CD4-positive, alpha-beta T cell (primary cell): ENCODE results near the gene TTYH3. TPM values are rescaled to one million over a fixed set of nuclear protein-coding genes. Genes with fewer than 3 reads are reported as not detected.

Experiments
- ATAC-seq: fragments of 200-7000 bp; cut with Tn5 transposase; one replicate; pipeline ENCODE4 v1.10.0; 2022; ENCODE audit warnings: mild to moderate bottlenecking; ENCODE audit not compliant: poor library complexity
- CTCF ChIA-PET: fragments of 350-600 bp; sonication (Branson Sonifier 250); formaldehyde crosslinking; loops from one replicate; lab custom pipeline; 2021; ENCODE audit warnings: antibody characterized with exemption, inconsistent platforms; lab: Charles Lee
- POLR2A ChIA-PET: fragments of 350-600 bp; sonication (Branson Sonifier 250); formaldehyde crosslinking; loops from one replicate; lab custom pipeline; 2021; ENCODE audit warnings: antibody characterized with exemption, inconsistent platforms; lab: Charles Lee
- DNase-seq, 14 experiments: peaks; one replicate each; pipeline ENCODE4 v3.0.0-alpha.2; 2013 to 2020; ENCODE audit warnings: mixed read lengths in 2 of 14
- H3K27ac ChIP-seq, 2 donors: one replicate each; pipeline versions ENCODE4 v1.5.1 to v1.7.0; 2013; ENCODE audit warnings: low read length in 2 of 2, low read depth in 1 of 2, mild to moderate bottlenecking in 1 of 2
- H3K27me3 ChIP-seq, 2 experiments: 1 replicate in 1 of 2; 2 replicates in 1 of 2; pipeline versions ENCODE4 v1.6.1 to v1.7.0; 2013; ENCODE audit warnings: low read length in 2 of 2, control low read depth in 1 of 2, mild to moderate bottlenecking in 1 of 2, moderate library complexity in 1 of 2; ENCODE audit not compliant: insufficient read depth in 2 of 2, control insufficient read depth in 1 of 2
- H3K36me3 ChIP-seq: one replicate; pipeline ENCODE4 v1.6.1; 2013; ENCODE audit warnings: low read length, control low read depth; ENCODE audit not compliant: insufficient read depth
- H3K4me1 ChIP-seq: one replicate; pipeline ENCODE4 v1.6.1; 2013; ENCODE audit warnings: low read length, control low read depth; ENCODE audit not compliant: insufficient read depth
- H3K4me3 ChIP-seq: one replicate; pipeline ENCODE4 v1.5.1; 2013; ENCODE audit warnings: mild to moderate bottlenecking, low read length, moderate library complexity
- H3K9me3 ChIP-seq, 2 experiments: 1 replicate in 1 of 2; 2 replicates in 1 of 2; pipeline versions ENCODE4 v1.6.1 to v1.7.0; 2013; ENCODE audit warnings: low read length in 2 of 2, mild to moderate bottlenecking in 2 of 2, control low read depth in 1 of 2, moderate library complexity in 1 of 2; ENCODE audit not compliant: control insufficient read depth in 1 of 2, insufficient read depth in 1 of 2
- H3K27ac Mint-ChIP-seq: one replicate; pipeline ENCODE4 v1.8.0; 2020; ENCODE audit warnings: mixed read lengths
- H3K27me3 Mint-ChIP-seq: one replicate; pipeline ENCODE4 v1.8.0; 2021; ENCODE audit warnings: mixed read lengths
- H3K36me3 Mint-ChIP-seq: one replicate; pipeline ENCODE4 v1.8.0; 2021; ENCODE audit warnings: low read depth, mixed read lengths
- H3K4me1 Mint-ChIP-seq: one replicate; pipeline ENCODE4 v1.8.0; 2021; ENCODE audit warnings: low read depth, mixed read lengths
- H3K4me3 Mint-ChIP-seq: one replicate; pipeline ENCODE4 v1.8.0; 2020; ENCODE audit warnings: mild to moderate bottlenecking, mixed read lengths
- H3K9me3 Mint-ChIP-seq: one replicate; pipeline ENCODE4 v1.8.0; 2020; ENCODE audit warnings: mixed read lengths
- intact Hi-C, 2 experiments: fragments of 100-400 bp; cut with DNase I in 1 of 2; cut with micrococcal nuclease in 1 of 2; formaldehyde crosslinking; loops; one replicate each; pipeline versions ENCODE4 v1.15.1 to v1.9.0; 2023 to 2025; cut with DNase I, micrococcal nuclease
- total RNA-seq, 174 experiments: library from RNA in 2 of 174; stranded (reverse) in 2 of 174; gene quantifications; one replicate each; pipeline ENCODE4 v1.2.3 and lab custom pipeline; 2021 to 2026
- TF ChIP-seq, protein P1 (sequence below): fragments of 200-600 bp; IDR thresholded peaks from one replicate; pipeline ENCODE4 v1.8.0; 2022; ENCODE audit warnings: antibody characterized with exemption, mild to moderate bottlenecking

The TTYH3 gene
- total RNA-seq, 2 experiments from 2014 or later, result 7.9 to 9.3 TPM

DNA sequence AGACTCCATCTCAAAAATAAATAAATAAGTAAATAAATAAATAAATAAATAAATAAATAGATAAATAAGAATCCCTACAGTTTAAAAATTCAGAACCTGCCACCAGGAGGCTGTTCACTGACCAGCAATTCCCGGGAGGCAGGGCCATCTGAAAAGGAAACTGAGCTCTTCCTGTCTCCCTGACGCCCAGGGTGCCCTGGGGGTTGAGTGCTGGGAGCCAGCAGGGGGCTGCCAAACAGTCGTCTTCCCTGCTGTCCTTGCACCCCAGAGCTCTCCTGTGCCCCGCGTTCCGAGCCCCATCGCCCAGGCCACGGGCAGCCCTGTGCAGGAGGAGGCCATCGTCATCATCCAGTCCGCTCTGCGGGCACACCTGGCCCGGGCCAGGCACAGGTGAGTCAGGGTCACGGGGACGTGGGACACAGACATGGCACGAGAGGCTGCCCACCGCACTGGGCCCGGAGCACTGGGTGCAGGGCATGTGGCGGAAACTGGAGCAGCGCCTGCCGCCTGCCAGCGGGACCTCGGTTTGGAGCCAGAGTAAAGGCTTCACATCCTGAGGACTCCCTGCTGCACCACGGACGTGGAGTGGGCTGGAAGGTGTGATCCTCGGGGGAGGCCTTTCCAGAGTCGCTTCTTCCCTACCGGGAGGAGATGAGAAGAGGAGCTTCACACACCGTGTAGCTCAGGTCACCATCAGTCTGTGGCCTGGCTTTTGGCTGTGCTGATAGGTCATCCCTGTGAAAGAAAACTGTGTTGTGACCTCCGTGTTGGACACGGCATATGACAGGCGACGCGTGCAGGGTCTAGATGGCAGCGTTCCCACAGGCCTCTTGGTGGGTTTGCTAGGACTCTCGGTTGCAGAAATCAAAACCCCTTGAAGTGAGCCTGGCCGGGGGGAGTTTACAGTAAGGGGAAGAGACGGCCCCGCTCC lies 25.9 kb upstream of the TTYH3 start:
- no peak overlapping the region for H3K4me3 ChIP-seq
- H3K9me3 Mint-ChIP-seq, result no peaks in the 10 kb centered on the region
- no peaks in the 10 kb centered on the region for H3K36me3 Mint-ChIP-seq
- H3K27me3 ChIP-seq, result no peaks in the 10 kb centered on the region
- H3K27me3 Mint-ChIP-seq, result no peaks in the 10 kb centered on the region
- no peaks in the 10 kb centered on the region for H3K9me3 ChIP-seq
- no peak overlapping the region for H3K4me3 Mint-ChIP-seq
- ChIA-PET POLR2A (no interaction called here), CTCF (no interaction called here)
- ATAC-seq (no peak), DNase-seq (no peak)
- intact Hi-C loops, result no loop called here
- TF ChIP-seq, protein P1, sequence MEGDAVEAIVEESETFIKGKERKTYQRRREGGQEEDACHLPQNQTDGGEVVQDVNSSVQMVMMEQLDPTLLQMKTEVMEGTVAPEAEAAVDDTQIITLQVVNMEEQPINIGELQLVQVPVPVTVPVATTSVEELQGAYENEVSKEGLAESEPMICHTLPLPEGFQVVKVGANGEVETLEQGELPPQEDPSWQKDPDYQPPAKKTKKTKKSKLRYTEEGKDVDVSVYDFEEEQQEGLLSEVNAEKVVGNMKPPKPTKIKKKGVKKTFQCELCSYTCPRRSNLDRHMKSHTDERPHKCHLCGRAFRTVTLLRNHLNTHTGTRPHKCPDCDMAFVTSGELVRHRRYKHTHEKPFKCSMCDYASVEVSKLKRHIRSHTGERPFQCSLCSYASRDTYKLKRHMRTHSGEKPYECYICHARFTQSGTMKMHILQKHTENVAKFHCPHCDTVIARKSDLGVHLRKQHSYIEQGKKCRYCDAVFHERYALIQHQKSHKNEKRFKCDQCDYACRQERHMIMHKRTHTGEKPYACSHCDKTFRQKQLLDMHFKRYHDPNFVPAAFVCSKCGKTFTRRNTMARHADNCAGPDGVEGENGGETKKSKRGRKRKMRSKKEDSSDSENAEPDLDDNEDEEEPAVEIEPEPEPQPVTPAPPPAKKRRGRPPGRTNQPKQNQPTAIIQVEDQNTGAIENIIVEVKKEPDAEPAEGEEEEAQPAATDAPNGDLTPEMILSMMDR, result no peak
- peaks cover 13% of the 10 kb centered on the region for H3K4me1 ChIP-seq
- H3K27ac Mint-ChIP-seq, result no peak overlapping the region
- H3K27ac ChIP-seq, result no peak overlapping the region
- no peaks in the 10 kb centered on the region for H3K36me3 ChIP-seq
- H3K4me1 Mint-ChIP-seq, result peaks cover 8% of the 10 kb centered on the region

DNA sequence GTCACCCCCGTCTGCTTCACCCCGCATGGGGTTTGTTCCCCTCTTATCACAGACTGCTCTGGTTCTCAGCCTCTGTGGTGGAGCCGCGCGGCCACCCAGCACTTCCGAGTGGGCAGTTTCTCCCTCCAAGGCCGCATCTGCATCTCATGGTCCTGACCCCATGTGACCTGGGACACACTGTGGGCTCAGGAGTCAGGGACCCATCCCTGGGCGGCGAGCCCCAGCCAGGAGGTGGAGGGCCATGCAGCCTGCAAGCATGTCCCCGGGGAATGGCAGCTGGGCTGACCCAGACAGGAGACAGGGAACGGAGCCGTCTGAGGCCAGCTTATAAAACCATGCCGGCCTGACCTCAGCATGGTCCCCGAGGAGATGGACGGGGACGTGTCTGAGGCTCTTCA lies 25.2 kb upstream of the TTYH3 start:
- Histone ChIP-seq H3K4me3 (no peak overlapping the region), H3K9me3 (no peaks in the 10 kb centered on the region), H3K27ac (no peak overlapping the region), H3K27me3 (no peaks in the 10 kb centered on the region), H3K4me1 (peaks cover 13% of the 10 kb centered on the region), H3K36me3 (no peaks in the 10 kb centered on the region)
- H3K27ac Mint-ChIP-seq, result no peak overlapping the region
- no peaks in the 10 kb centered on the region for H3K36me3 Mint-ChIP-seq
- ChIA-PET POLR2A (no interaction called here), CTCF (no interaction called here)
- H3K9me3 Mint-ChIP-seq, result no peaks in the 10 kb centered on the region
- peaks cover 8% of the 10 kb centered on the region for H3K4me1 Mint-ChIP-seq
- ATAC-seq (no peak), DNase-seq (no peak)
- H3K27me3 Mint-ChIP-seq, result no peaks in the 10 kb centered on the region
- TF ChIP-seq, protein P1, result no peak
- no peak overlapping the region for H3K4me3 Mint-ChIP-seq
- intact Hi-C loops, result no loop called here

DNA sequence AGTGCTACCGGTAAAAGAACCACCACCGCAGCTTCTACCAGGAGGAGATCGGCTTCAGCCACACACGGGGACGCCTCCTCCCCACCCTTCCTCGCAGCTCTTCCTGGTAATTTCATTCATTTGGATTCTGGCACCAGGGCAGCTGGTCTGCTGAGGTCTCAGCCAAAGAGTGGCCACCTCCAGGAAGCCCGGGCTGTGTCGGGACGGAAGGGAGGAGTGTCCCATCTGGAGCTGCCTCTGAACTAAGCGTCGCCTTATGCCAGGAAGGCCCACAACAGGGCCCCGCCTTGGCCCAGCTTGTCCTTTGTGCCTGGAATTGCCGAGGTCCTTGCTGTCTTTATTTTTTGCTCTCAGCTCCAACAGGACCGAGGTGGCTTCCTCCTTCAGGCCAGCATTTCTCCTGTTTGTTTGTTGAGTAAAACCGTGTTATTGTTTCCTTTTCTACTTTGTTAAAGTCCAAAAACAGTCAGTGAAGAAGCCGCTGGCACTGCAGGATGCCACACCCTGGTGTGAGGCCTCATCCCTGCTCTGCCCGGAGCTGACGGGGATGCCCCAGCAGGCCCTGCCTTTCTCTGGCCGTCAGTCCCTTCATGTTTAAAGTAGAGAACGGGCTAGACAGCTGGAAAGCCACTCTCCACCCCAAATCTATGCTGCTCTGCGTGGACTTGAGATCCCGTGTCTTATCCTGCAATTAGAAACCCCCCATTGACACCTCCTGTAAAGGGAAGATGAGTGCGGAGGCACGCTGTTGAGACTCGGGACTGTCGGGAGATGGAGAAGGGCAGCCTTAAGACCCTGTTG lies 24.5 kb upstream of the TTYH3 start:
- H3K36me3 ChIP-seq, result no peaks in the 10 kb centered on the region
- no peaks in the 10 kb centered on the region for H3K9me3 Mint-ChIP-seq
- ChIA-PET POLR2A (no interaction called here), CTCF (no interaction called here)
- TF ChIP-seq, protein P1, result no peak
- ATAC-seq (no peak), DNase-seq (no peak)
- H3K9me3 ChIP-seq, result no peaks in the 10 kb centered on the region
- H3K27me3 ChIP-seq, result no peaks in the 10 kb centered on the region
- H3K27me3 Mint-ChIP-seq, result no peaks in the 10 kb centered on the region
- no peaks in the 10 kb centered on the region for H3K36me3 Mint-ChIP-seq
- intact Hi-C loops, result no loop called here
- H3K4me3 Mint-ChIP-seq, result no peak overlapping the region
- H3K27ac ChIP-seq, result no peak overlapping the region
- peaks cover 13% of the 10 kb centered on the region for H3K4me1 ChIP-seq
- H3K4me1 Mint-ChIP-seq, result peaks cover 8% of the 10 kb centered on the region
- H3K27ac Mint-ChIP-seq, result no peak overlapping the region
- no peak overlapping the region for H3K4me3 ChIP-seq
